ENCODE measurements around the gene CGAS. TPM values are rescaled to one million over a fixed set of nuclear protein-coding genes. Genes with fewer than 3 reads are reported as not detected.

The CGAS gene
- total and polyA plus RNA-seq, 2 experiments from 2014 or later, result 8.3 to 12.7 TPM

DNA sequence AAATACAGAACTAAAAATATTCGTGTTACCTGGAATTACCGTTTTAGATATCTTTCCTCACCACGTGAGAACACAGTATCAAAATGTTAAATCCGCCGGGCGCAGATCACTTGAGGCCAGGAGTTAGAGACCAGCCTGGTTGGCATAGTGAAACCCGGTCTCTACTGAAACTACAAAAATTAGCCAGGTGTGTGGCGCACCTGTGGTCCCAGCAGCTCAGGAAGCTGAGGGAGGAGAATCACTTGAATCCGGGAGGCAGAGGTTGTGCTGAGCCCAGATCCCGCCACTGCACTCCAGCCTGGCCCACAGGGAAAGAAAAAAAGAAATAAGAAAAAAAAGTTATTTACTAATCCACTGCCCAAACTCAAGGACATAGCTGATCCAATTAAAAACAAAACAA, 62.2 kb downstream of the CGAS start:
- Mint-ChIP-seq H3K4me1 (peaks cover 10% of the 10 kb centered on the region; the same call in 2 of the 3 replicates), H3K27me3 (ENCODE audit: insufficient read depth, low read depth, poor library complexity) (peaks cover 2% of the 10 kb centered on the region), H3K9me3 (no peaks in the 10 kb centered on the region; the same call in 2 of the 3 replicates), H3K36me3 (ENCODE audit: low read depth) (no peaks in the 10 kb centered on the region), H3K4me3 (peak overlapping the region; percentile 79; the same call in 2 of the 3 replicates), H3K27ac (no peak overlapping the region)
- no peak overlapping the region for H3K27ac ChIP-seq (ENCODE audit: low read depth)
- no peak overlapping the region for H3K4me3 ChIP-seq
- H3K27me3 ChIP-seq (ENCODE audit: insufficient read depth), result peaks cover 4% of the 10 kb centered on the region; the same call in 1 of the 2 replicates
- peak; percentile 14 for ATAC-seq
- peak; percentile 67 for DNase-seq (ENCODE audit: low spot score)
- H3K36me3 ChIP-seq (ENCODE audit: insufficient read depth), result no peaks in the 10 kb centered on the region
- H4K20me1 ChIP-seq (replicated peaks; ENCODE audit: insufficient read depth), result no peaks in the 10 kb centered on the region
- no peak overlapping the region for H2AFZ ChIP-seq
- H3K9me2 ChIP-seq (ENCODE audit: insufficient read depth), result no peaks in the 10 kb centered on the region
- H3K4me2 ChIP-seq, result peak overlapping the region; percentile 79
- peaks cover 8% of the 10 kb centered on the region for H3K4me1 ChIP-seq (ENCODE audit: insufficient read depth)
- TF ChIP-seq EZH2 (IDR thresholded peaks at IDR 0.05; ENCODE audit: low read depth, unreplicated experiment) (no peak), ZNF331 (CRISPR knock-in tag; IDR thresholded peaks at IDR 0.05; ENCODE audit: low read depth) (no peak), POLR2AphosphoS5 (IDR thresholded peaks at IDR 0.05; ENCODE audit: low read depth) (peak; percentile 41; the same call in 1 of the 2 replicates), EZH2phosphoT487 (IDR thresholded peaks at IDR 0.05; ENCODE audit: unreplicated experiment) (no peak), STAT1 (IDR thresholded peaks at IDR 0.05; ENCODE audit: unreplicated experiment) (no peak)
- no peaks in the 10 kb centered on the region for H3K79me2 ChIP-seq (replicated peaks; ENCODE audit: insufficient read depth)
- H3F3A ChIP-seq (replicated peaks; ENCODE audit: low read depth), result 0 out of 2 replicates have a peak, but pooled peaks cover 9% of the 10 kb centered on the region

DNA sequence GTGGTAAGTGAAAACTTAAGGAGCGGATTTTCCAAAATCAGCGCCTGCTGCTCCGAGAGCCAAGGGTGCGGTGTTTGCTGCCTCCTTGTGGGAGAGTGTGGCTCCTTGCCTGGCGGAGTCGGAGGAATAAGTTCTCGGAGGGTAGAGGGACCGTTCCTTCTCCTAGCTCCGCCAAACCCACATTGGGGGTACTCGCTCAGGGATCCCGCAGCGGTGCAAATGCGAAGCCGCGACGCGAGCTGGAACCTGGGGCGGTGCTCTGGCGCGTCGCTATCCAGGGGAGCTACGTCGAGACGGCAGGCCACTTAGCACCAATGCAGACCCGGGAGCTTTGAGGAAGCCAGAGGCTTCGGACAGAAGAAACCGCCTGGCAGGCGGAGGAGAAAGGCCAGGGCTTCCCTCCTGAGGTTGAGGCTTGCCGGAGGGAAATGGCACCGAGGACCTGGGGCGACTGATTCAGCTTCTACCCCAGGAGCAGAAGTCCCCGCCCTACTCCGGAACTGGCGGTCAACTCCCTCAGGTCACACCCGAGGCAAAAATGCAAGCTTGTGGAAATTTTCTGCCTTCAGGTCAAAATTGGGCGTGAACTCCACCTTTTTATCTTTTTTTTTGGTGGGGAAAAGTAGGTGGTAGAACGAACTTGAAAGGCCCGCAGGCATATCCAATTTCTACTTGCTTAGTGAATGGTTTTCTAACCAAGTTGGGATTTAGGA, 63.1 kb downstream of the CGAS start:
- TF ChIP-seq CREB1 (CRISPR knock-in tag; IDR thresholded peaks at IDR 0.05; ENCODE audit: low read depth), result peak; percentile 54
- TF ChIP-seq, protein P1, sequence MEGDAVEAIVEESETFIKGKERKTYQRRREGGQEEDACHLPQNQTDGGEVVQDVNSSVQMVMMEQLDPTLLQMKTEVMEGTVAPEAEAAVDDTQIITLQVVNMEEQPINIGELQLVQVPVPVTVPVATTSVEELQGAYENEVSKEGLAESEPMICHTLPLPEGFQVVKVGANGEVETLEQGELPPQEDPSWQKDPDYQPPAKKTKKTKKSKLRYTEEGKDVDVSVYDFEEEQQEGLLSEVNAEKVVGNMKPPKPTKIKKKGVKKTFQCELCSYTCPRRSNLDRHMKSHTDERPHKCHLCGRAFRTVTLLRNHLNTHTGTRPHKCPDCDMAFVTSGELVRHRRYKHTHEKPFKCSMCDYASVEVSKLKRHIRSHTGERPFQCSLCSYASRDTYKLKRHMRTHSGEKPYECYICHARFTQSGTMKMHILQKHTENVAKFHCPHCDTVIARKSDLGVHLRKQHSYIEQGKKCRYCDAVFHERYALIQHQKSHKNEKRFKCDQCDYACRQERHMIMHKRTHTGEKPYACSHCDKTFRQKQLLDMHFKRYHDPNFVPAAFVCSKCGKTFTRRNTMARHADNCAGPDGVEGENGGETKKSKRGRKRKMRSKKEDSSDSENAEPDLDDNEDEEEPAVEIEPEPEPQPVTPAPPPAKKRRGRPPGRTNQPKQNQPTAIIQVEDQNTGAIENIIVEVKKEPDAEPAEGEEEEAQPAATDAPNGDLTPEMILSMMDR (conservative IDR thresholded peaks at IDR 0.05; ENCODE audit: low read depth in 2 of 2), result peak; percentile 83 to 93
- TF ChIP-seq EZH2 (IDR thresholded peaks at IDR 0.05; ENCODE audit: low read depth, unreplicated experiment), result no peak
- TF ChIP-seq JUNB (IDR thresholded peaks at IDR 0.05; ENCODE audit: unreplicated experiment), result no peak
- peak overlapping the region; percentile 79 for H3K4me3 Mint-ChIP-seq
- peaks cover 10% of the 10 kb centered on the region; the same call in 2 of the 3 replicates for H3K4me1 Mint-ChIP-seq
- H3K27ac ChIP-seq (ENCODE audit: low read depth), result peak overlapping the region; percentile 6; the same call in 1 of the 2 replicates
- ATAC-seq (peak; percentile 97), DNase-seq (ENCODE audit: low spot score) (peak; percentile 95)
- no peaks in the 10 kb centered on the region; the same call in 2 of the 3 replicates for H3K9me3 Mint-ChIP-seq
- no peaks in the 10 kb centered on the region for H4K20me1 ChIP-seq (replicated peaks; ENCODE audit: insufficient read depth)
- H3K4me1 ChIP-seq (ENCODE audit: insufficient read depth), result peaks cover 8% of the 10 kb centered on the region
- H3K27me3 Mint-ChIP-seq (ENCODE audit: insufficient read depth, low read depth, poor library complexity), result peaks cover 2% of the 10 kb centered on the region
- H3K4me3 ChIP-seq, result peak overlapping the region; percentile 53
- no peaks in the 10 kb centered on the region for H3K36me3 ChIP-seq (ENCODE audit: insufficient read depth)
- 0 out of 2 replicates have a peak, but pooled peaks cover 9% of the 10 kb centered on the region for H3F3A ChIP-seq (replicated peaks; ENCODE audit: low read depth)
- no peaks in the 10 kb centered on the region for H3K9me2 ChIP-seq (ENCODE audit: insufficient read depth)
- no peaks in the 10 kb centered on the region for H3K36me3 Mint-ChIP-seq (ENCODE audit: low read depth)
- H3K27ac Mint-ChIP-seq, result no peak overlapping the region; the same call in 1 of the 2 replicates
- peak overlapping the region; percentile 79 for H3K4me2 ChIP-seq
- no peaks in the 10 kb centered on the region for H3K79me2 ChIP-seq (replicated peaks; ENCODE audit: insufficient read depth)
- peak overlapping the region; percentile 1; the same call in 1 of the 2 replicates for H2AFZ ChIP-seq
- peaks cover 4% of the 10 kb centered on the region; the same call in 1 of the 2 replicates for H3K27me3 ChIP-seq (ENCODE audit: insufficient read depth)

Measured in GM23338 (cell line).